HG03520 (cell line): Measurements from ENCODE around the gene STYK1.
"Not testable (repeated sequence)": the region's sequence is repeated elsewhere in the genome, so short reads cannot be mapped to it uniquely, and the experiment has no call there.

Experiments
- ATAC-seq: cut with Tn5 transposase; IDR thresholded peaks from one replicate; pipeline ENCODE4 v1.9.1; 2021; ENCODE audit warnings: mild to moderate bottlenecking, moderate library complexity; ENCODE audit not compliant: unreplicated experiment

The STYK1 gene

GRCh38 chr12:10690906-10691305 is 17.1 kb upstream of the STYK1 start:
- no peak for ATAC-seq

GRCh38 chr12:10689146-10689545 is 15.3 kb upstream of the STYK1 start:
- ATAC-seq = no peak

- no peak for ATAC-seq
These were observed 14.2 kb upstream of the STYK1 start for GRCh38 chr12:10688042-10688441.

- no peak for ATAC-seq
These were observed 1.5 kb downstream of the STYK1 start for GRCh38 chr12:10672231-10672868.

DNA sequence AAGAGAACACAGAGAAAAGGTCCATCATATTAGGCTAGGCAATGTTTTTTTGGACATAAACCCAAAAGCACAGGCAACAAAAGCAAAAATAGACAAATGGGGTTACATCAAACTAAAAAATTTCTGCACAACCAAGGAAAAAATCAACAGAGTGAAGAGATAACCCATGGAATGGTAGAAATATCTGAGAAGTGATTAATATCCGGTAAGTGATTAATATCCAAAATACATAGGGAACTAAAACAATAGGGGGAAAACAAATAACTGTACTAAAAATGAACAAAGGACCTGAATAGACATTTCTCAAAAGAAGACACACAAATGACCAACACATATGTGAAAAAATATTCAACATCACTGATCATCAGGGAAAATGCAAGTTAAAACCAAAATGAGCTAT is 4.3 kb downstream of the STYK1 start:
- ATAC-seq = no peak

GRCh38 chr12:10668526-10668925 is 5.3 kb downstream of the STYK1 start:
- ATAC-seq = no peak

- no peak for ATAC-seq
These were observed 6.3 kb downstream of the STYK1 start for GRCh38 chr12:10667581-10667980.

- no peak for ATAC-seq
These were observed 9.4 kb downstream of the STYK1 start for GRCh38 chr12:10664499-10664898.

DNA sequence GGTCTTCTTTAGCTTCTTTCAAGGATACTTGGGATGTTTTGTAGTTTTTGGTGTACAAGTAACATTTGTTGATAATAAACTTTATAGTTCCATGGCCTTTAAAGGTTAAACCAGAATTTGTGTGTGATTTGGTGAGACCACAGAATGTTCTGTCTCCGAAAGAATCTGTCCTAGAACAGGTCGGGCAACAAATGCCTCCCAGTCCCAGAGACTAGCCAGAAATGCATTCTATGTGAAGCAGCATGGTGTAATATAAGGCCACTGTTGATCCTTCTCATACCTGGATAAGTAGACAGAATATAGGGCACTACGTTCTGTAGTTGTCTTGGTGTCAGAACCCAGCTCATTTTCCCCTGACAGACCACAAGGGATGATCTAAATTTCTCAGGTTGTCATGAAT is 10.0 kb downstream of the STYK1 start:
- no peak for ATAC-seq

DNA sequence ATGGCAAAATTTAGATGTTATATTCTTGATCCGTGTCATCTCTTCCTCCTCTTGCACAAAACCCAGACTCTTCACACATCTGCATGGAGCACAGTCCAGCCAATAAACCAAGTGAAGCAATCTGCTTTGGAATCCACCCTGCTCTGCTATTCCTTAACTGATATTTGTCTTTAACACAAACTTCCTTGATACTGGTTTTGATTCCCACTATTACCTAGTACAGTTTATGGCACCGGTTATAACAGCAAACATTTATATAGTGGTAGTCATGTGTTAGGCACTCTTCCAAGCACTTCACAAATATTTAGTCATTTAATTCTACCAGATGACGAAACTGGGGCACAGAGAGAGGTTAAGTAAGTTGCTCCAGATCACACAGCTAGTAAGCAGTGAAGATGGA is 12.5 kb downstream of the STYK1 start:
- no peak for ATAC-seq

DNA sequence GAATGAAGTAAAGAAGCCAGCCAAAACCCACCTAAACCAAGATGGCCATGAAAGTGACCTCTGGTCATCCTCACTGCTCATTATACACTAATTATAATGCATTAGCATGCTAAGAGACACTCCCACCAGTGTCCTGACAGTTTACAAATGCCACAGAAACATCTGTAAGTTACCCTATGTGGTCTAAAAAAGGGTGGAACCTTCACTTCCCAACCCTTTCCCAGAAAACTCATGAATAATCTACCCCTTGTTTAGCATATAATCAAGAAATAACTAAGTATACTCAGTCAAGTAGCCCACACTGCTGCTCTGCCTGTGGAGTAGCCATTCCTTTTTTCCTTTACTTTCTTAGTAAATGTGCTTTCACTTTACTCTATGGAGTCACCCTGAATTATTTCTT is 19.8 kb downstream of the STYK1 start:
- no peak for ATAC-seq

GRCh38 chr12:10652192-10652591 is 21.7 kb downstream of the STYK1 start:
- ATAC-seq = no peak

GRCh38 chr12:10646576-10646975 is 27.3 kb downstream of the STYK1 start:
- ATAC-seq = not testable (repeated sequence)

DNA sequence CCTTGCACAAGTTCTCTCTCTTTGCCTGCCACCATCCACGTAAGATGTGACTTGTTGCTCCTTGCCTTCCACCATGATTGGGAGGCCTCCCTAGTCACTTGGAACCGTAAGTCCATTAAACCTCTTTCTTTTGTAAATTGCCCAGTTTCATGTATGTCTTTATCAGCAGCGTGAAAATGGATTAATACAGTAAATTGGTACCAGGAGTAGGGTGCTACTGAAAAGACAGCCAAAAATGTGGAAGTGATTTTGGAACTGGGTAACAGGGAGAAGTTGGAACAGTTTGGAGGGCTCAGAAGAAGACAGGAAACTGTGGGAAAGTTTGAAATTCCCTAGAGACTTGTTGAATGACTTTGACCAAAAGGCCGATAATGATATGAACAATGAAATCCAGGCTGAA is 27.9 kb downstream of the STYK1 start:
- ATAC-seq = no peak

- no peak for ATAC-seq
These were observed 31.9 kb downstream of the STYK1 start for GRCh38 chr12:10641735-10642500.

- ATAC-seq = no peak
These were observed 35.1 kb downstream of the STYK1 start for GRCh38 chr12:10638728-10639127.

GRCh38 chr12:10636611-10637010 is 37.2 kb downstream of the STYK1 start:
- no peak for ATAC-seq

DNA sequence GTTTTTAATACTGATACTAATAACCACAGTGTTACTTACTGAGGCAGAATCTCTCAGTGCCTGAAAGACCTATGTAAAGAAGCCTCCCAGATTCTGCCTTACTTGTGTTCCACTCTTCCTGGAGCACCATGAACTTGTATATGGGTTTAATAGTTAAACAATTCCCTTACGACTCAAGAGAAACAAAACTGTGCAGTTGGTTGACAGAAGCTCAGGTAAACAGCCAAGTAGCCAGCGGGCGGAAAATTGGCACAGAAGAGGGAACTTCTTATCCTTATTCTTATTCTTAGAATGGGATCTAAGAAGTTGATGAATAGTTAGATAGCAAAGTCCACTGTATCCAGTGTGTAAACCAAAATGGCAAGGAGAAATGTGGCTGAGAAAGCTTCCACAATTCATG is 37.7 kb downstream of the STYK1 start:
- no peak for ATAC-seq

- no peak for ATAC-seq
These were observed 38.5 kb downstream of the STYK1 start for GRCh38 chr12:10635306-10635705.

- no peak for ATAC-seq
These were observed 39.4 kb downstream of the STYK1 start for GRCh38 chr12:10634427-10634826.

DNA sequence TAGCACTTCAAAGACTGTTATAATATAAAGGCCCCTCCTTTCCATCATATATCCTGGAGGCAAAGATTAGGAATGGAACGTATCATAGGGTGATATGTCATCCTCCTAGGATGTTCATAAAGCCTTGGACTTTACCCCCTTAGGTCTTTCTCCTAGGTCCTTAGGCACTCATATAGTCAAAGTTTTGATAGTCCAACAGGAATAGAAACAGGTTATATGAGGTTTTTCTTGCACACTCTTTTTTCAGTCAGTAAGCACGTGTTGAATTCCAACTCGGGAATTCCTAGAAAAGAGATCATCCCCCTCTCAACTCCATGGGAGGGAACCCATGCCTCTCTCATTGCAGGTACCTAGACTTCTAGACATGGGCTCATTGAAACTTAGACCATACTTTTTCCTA is 40.3 kb downstream of the STYK1 start:
- no peak for ATAC-seq

DNA sequence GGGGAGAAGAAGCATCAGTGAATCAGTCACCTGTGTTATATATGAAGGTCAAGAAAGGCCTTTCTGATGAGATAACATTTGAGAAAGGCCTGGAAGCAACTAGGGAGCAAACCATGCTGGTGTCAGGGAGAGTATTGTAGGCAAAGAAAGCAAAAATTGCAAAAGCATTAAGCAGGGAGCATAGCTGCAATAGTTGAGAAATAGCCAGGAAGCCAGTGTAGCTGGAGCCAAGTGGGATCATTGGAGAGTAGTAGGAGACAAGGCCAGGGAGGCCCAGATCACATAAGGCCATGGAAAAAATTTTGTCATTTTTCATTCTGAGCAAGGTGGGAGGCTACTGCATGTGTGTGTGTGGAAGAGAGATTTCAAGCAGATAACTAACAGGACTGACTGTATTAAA is 41.6 kb downstream of the STYK1 start:
- ATAC-seq = no peak

DNA sequence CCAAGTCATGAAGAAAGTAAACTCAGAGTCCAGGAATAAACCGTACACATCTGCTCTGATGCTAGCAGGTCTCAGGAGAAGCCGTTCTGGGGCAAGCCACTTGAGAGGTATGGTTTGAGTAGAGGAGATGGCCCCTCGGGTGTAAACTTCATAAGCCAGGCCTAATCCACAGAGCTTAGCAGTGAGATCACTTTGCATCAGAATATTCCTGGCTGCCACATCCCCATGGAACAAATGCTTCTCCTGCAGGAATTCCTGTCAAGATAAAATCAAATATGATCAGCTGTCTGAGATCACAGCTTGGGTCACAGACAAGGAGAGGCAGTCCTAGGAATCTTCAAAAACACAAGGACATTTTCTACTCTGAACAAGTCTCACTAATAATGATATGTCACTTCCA is 49.2 kb downstream of the STYK1 start:
- ATAC-seq = no peak
